Mesodermal cell (in vitro differentiated cells): ENCODE data around the gene ANKRD11.

Experiments used
- H3K27ac ChIP-seq: 2 replicates; pipeline ENCODE4 v1.7.0; 2013; ENCODE audit warnings: mild to moderate bottlenecking, low read depth, low read length, moderate library complexity; ENCODE audit not compliant: severe bottlenecking
- H3K36me3 ChIP-seq: 2 replicates; pipeline ENCODE4 v1.7.1; 2013; ENCODE audit warnings: mild to moderate bottlenecking, low read length, moderate library complexity; ENCODE audit not compliant: control insufficient read depth, insufficient read depth
- H3K4me1 ChIP-seq: one replicate; pipeline ENCODE4 v1.7.1; 2013; ENCODE audit warnings: mild to moderate bottlenecking, low read length; ENCODE audit not compliant: insufficient read depth, control insufficient read depth, poor library complexity, severe bottlenecking
- H3K4me3 ChIP-seq: 2 replicates; pipeline ENCODE4 v1.7.0; 2013; ENCODE audit warnings: low read length, control low read depth, mild to moderate bottlenecking; ENCODE audit not compliant: insufficient read depth, poor library complexity, severe bottlenecking; ENCODE audit errors: extremely low read depth
- H3K9me3 ChIP-seq: 2 replicates; pipeline ENCODE4 v1.7.1; 2013; ENCODE audit warnings: mild to moderate bottlenecking, low read length, moderate library complexity; ENCODE audit not compliant: control insufficient read depth
- WGBS, 2 experiments: methylation state at CpG; one replicate each; pipeline ENCODE4 v1.1.5; 2013; ENCODE audit warnings: missing lambda C conversion rate in 2 of 2; ENCODE audit not compliant: insufficient coverage in 2 of 2; 5-methylcytosine and 5-hydroxymethylcytosine counted together

ANKRD11 gene

DNA sequence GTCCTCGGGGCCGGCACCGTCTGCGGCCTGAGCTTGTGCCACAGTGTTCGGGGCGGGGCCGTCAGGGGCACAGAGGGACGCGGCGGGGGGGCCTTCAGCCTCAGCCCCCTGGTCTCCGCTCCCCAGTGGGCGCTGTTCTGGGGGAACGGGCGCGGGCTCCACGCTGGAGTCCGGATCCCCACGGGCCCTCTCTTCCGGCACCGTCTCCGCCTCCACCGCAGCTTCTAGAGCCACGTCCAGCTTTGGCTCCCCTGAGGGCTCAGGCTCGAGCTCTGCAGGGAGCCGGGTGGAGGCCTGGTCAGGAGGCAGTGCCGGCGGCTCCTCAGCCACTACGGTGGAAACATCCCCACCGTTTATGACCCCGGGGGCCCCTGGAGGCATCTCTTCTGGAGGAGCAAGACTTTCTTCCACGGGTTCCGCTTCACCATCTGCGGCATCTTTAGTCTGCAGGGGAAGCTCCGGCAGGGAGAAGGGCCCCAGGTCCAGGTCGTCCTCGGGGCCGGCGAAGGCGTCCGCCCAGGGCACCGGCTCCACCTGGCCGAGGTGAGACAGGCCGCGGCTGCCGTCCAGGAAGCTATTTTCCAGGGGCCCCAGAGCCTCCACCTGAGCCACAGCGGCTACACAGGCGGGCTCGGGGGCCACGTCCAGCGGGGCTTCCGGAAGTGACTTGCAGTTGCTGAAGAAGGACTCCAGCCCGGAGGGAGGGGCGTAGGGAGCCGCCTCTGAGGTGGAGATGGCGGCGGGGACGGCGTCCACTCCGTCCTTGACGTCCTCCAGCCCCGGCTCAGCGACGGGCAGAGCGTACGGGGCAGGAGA is 210.5 kb downstream of the ANKRD11 start:
- 95 to 98% methylated on average over 59 to 62 of the region's 65 CpGs for WGBS, 2 experiments
- Histone ChIP-seq H3K9me3 (no peaks in the 10 kb centered on the region), H3K27ac (no peak overlapping the region), H3K4me3 (no peak overlapping the region), H3K4me1 (peaks cover 10% of the 10 kb centered on the region), H3K36me3 (peaks cover 87% of the 10 kb centered on the region)

- 96 to 97% methylated on average over 29 to 33 of the region's 36 CpGs for WGBS, 2 experiments
- H3K27ac ChIP-seq, result no peak overlapping the region
- H3K36me3 ChIP-seq, result peaks cover 88% of the 10 kb centered on the region
- peaks cover 10% of the 10 kb centered on the region for H3K4me1 ChIP-seq
- no peaks in the 10 kb centered on the region for H3K9me3 ChIP-seq
- H3K4me3 ChIP-seq, result no peak overlapping the region
Measured at GRCh38 chr16:89278441-89279240, 211.7 kb downstream of the ANKRD11 start.

DNA sequence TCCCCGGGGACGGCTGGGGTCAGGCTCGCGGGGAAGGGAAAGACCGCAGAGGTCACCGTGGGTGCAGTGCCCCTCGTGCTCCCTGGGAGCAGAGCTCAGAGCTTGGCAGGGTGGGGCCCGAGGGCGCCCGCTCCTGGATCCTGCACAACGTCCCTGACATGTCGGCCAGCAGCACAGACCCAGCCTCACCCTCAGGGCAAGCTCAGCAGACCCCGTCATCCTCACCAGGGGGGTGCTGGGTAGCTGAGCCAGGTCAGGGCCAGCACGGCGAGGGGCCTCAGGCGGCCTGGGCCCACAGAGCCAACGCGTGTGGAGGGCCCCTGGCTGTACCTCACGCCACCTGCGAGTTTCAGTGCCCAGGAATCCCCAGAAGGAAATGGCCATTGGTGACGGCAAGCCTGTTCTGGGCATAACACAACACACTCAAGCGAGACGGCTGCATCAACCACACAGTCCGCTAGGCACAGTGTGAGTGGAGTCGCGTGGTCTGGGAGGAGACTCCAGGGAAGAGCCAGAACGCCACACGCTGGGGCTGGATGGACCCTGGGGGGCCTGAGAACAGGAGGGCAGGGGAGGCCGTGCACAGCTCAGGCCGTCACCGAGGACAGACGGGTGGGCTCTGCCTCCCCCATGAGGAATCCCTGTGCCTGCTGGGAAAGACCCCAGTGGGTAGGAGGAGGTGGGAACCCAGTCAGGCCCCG is 212.6 kb downstream of the ANKRD11 start:
- H3K9me3 ChIP-seq, result no peaks in the 10 kb centered on the region
- H3K36me3 ChIP-seq, result peaks cover 89% of the 10 kb centered on the region
- H3K27ac ChIP-seq, result no peak overlapping the region
- peaks cover 6% of the 10 kb centered on the region for H3K4me1 ChIP-seq
- no peak overlapping the region for H3K4me3 ChIP-seq
- WGBS, 2 experiments, result 92 to 93% methylated on average over 29 to 32 of the region's 33 CpGs

- Histone ChIP-seq H3K36me3 (peaks cover 87% of the 10 kb centered on the region), H3K4me3 (no peak overlapping the region), H3K9me3 (no peaks in the 10 kb centered on the region), H3K4me1 (no peaks in the 10 kb centered on the region), H3K27ac (no peak overlapping the region)
- 89 to 100% methylated on average over 4 to 9 of the region's 9 CpGs for WGBS, 2 experiments
Measured at GRCh38 chr16:89277049-89277448, 213.3 kb downstream of the ANKRD11 start.

- H3K4me3 ChIP-seq, result no peak overlapping the region
- 97 to 98% methylated on average over 39 of the region's 39 CpGs for WGBS, 2 experiments
- H3K36me3 ChIP-seq, result peaks cover 87% of the 10 kb centered on the region
- no peaks in the 10 kb centered on the region for H3K4me1 ChIP-seq
- no peak overlapping the region for H3K27ac ChIP-seq
- H3K9me3 ChIP-seq, result no peaks in the 10 kb centered on the region
Measured at GRCh38 chr16:89275837-89276720, 214.3 kb downstream of the ANKRD11 start.

DNA sequence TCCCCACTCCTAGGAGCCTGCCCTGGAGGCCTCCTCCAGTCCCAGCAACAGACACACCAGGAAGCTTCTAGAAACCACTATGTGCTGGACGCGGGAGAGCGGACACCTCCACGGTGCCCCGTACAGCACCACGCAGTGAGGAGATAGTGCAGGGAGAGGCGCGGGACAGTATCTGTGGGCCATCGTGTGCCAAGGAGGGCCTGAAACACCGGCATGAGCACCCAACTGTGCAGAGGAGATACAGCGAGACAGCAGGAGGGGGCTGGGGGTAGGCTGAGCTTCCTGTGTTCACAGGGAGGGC is 215.1 kb downstream of the ANKRD11 start:
- Histone ChIP-seq H3K36me3 (peaks cover 87% of the 10 kb centered on the region), H3K4me3 (no peak overlapping the region), H3K4me1 (no peaks in the 10 kb centered on the region), H3K27ac (no peak overlapping the region), H3K9me3 (no peaks in the 10 kb centered on the region)
- 96 to 99% methylated on average over 11 of the region's 11 CpGs for WGBS, 2 experiments

GRCh38 chr16:89274561-89275283 is 215.6 kb downstream of the ANKRD11 start:
- no peak overlapping the region for H3K27ac ChIP-seq
- H3K4me3 ChIP-seq, result no peak overlapping the region
- H3K4me1 ChIP-seq, result no peaks in the 10 kb centered on the region
- H3K36me3 ChIP-seq, result peaks cover 87% of the 10 kb centered on the region
- 96 to 99% methylated on average over 18 to 29 of the region's 30 CpGs for WGBS, 2 experiments
- no peaks in the 10 kb centered on the region for H3K9me3 ChIP-seq

DNA sequence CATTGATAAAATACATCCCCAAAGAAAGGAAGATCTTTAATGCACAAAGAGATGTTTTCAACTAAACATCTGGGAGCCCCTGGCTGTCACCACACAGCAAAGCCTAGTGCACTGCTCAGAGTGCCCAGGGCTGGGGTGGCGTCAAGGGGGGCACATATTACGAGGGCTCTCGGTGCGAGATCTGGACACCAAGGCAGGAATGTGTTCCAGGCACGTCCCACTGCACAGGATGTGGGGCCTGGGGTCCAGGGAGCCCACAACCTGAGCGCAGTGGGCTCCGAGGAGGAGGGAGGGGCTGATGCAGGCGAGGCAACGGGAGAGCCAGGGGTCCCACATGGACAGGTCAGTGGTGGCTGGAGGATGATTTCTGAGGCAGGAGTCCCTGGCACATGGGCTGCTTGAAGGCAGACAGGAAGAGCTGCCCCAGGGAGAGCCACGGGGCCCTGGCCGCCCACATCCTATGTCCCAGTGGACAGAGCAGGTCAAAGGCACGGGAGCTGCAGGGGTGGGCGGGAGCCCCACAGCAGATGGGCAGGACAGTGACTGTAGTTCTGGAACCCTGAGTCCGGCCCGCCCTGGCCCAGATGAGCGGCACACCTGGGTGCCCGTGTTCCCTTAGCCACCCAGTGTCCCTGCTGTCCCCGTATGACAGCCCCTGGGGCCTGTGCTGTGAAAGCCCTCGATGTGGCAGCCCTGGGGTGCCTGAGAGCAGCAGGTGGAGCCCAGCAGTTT is 216.5 kb downstream of the ANKRD11 start:
- Histone ChIP-seq H3K36me3 (peaks cover 92% of the 10 kb centered on the region), H3K27ac (no peak overlapping the region)
- 94 to 98% methylated on average over 18 to 19 of the region's 19 CpGs for WGBS, 2 experiments

GRCh38 chr16:89272631-89273030 is 217.7 kb downstream of the ANKRD11 start:
- Histone ChIP-seq H3K4me1 (no peaks in the 10 kb centered on the region), H3K36me3 (peaks cover 87% of the 10 kb centered on the region), H3K4me3 (no peak overlapping the region), H3K27ac (no peak overlapping the region), H3K9me3 (no peaks in the 10 kb centered on the region)
- WGBS, 2 experiments, result 90% methylated on average over 2 of the region's 6 CpGs; no CpG with 5 or more reads in 1 of the 2 experiments

More for the DNA sequence above, 216.5 kb downstream of the ANKRD11 start:
- H3K9me3 ChIP-seq, result no peaks in the 10 kb centered on the region
- H3K4me3 ChIP-seq, result no peak overlapping the region
- no peaks in the 10 kb centered on the region for H3K4me1 ChIP-seq
